Measurements from ENCODE around the gene SYNE3.

GRCh38 chr14:95530473-95531276 is 14.2 kb upstream of the SYNE3 start:
- TF ChIP-seq CTCF (IDR thresholded peaks at IDR 0.05) (no peak), POLR2A (IDR thresholded peaks at IDR 0.05) (no peak)
